Sigmoid colon (tissue), 7 donors: ENCODE results near the gene DCAF11. TPM values are rescaled to one million over a fixed set of nuclear protein-coding genes. Genes with fewer than 3 reads are reported as not detected.
A peak's percentile ranks its signal among the peaks of the same experiment; 100 is the strongest.

Experiments used
- DNase-seq: peaks from one replicate; pipeline ENCODE4 v3.0.0-alpha.2; 2019
- H3K27ac ChIP-seq, 4 donors: fragments of 200-600 bp; sonication (generic); one replicate each; pipeline ENCODE4 v1.5.1; 2016 to 2019; ENCODE audit warnings: mild to moderate bottlenecking in 1 of 4
- H3K27me3 ChIP-seq, 3 donors: fragments of 200-600 bp; sonication (generic); one replicate each; pipeline ENCODE4 v1.5.1; 2019; ENCODE audit warnings: mild to moderate bottlenecking in 1 of 3
- H3K36me3 ChIP-seq, 4 donors: fragments of 200-600 bp; sonication (generic); one replicate each; pipeline ENCODE4 v1.5.1; 2016 to 2019
- H3K4me1 ChIP-seq, 4 donors: fragments of 200-600 bp; sonication (generic); one replicate each; pipeline ENCODE4 v1.5.1; 2017 to 2019
- H3K4me3 ChIP-seq, 4 donors: fragments of 200-600 bp; sonication (generic); one replicate each; pipeline ENCODE4 v1.5.1; 2017 to 2019; ENCODE audit warnings: mild to moderate bottlenecking in 2 of 4, moderate library complexity in 1 of 4
- H3K9me3 ChIP-seq, 4 donors: fragments of 200-600 bp in 3 of 4; sonication (generic) in 3 of 4; one replicate each; pipeline versions ENCODE4 v1.5.1 to v1.6.1; 2013 to 2019
- EP300 ChIP-seq, 4 donors: sonication (generic); formaldehyde crosslinking; IDR thresholded peaks; one replicate each; pipeline ENCODE4 v1.6.1; 2017; ENCODE audit warnings: antibody characterized with exemption in 4 of 4
- POLR2A ChIP-seq, 2 donors: fragments of 450-650 bp; IDR thresholded peaks; one replicate each; pipeline ENCODE4 v1.6.1; 2016; ENCODE audit warnings: antibody characterized with exemption in 2 of 2, mild to moderate bottlenecking in 2 of 2, moderate library complexity in 2 of 2
- POLR2AphosphoS5 ChIP-seq, 4 donors: sonication (generic); formaldehyde crosslinking; IDR thresholded peaks; one replicate each; pipeline ENCODE4 v1.6.1; 2017; ENCODE audit warnings: antibody characterized with exemption in 4 of 4
- WGBS, 2 donors: extraction: QIAGEN DNeasy Blood & Tissue Kit; methylation state at CpG; one replicate each; pipeline ENCODE4 v1.1.7; 2013; 5-methylcytosine and 5-hydroxymethylcytosine counted together
- intact Hi-C: fragments of 100-400 bp; cut with DNase I; formaldehyde crosslinking; loops from one replicate; pipeline ENCODE4 v1.15.1; 2023
- polyA plus RNA-seq, 3 donors: library from polyadenylated mRNA; stranded (reverse); fragments of 200-250 nt; gene quantifications; one replicate each; pipeline ENCODE4 v1.2.3, GENCODE V29; 2013
- total RNA-seq, 4 donors: library from RNA; depleted of rRNA; stranded (reverse); fragments of >200 nt; gene quantifications; one replicate each; pipeline ENCODE4 v1.1.0, GENCODE V29; 2016
- TF ChIP-seq, protein P1 (sequence below), 4 experiments: fragments of 450-650 bp in 3 of 4; fragments of 200-600 bp in 1 of 4; IDR thresholded peaks; one replicate each; pipeline ENCODE4 v1.5.1; 2016 to 2019; ENCODE audit warnings: antibody characterized with exemption in 4 of 4, mild to moderate bottlenecking in 3 of 4, moderate library complexity in 2 of 4
- donor health status: healthy with polysubstance abuse.
- donor health status: Bipolar disorder and iron deficiency.
- donor health status: healthy.

DCAF11 gene
- total and polyA plus RNA-seq, 7 donors: 37.7 to 82.9 (median 70.9) TPM

- intact Hi-C loops: no loop called here
- 19 to 26% methylated on average over 26 of the region's 26 CpGs for WGBS, 2 donors
- no peaks in the 10 kb centered on the region for H3K27me3 ChIP-seq
- DNase-seq: no peak
- H3K4me3 ChIP-seq: peak overlapping the region; percentile 29 to 63 (median 56)
- TF ChIP-seq POLR2AphosphoS5 (IDR thresholded peaks at IDR 0.05) (no peak), POLR2A (IDR thresholded peaks at IDR 0.05) (no peak), EP300 (IDR thresholded peaks at IDR 0.05) (no peak)
- TF ChIP-seq, protein P1, sequence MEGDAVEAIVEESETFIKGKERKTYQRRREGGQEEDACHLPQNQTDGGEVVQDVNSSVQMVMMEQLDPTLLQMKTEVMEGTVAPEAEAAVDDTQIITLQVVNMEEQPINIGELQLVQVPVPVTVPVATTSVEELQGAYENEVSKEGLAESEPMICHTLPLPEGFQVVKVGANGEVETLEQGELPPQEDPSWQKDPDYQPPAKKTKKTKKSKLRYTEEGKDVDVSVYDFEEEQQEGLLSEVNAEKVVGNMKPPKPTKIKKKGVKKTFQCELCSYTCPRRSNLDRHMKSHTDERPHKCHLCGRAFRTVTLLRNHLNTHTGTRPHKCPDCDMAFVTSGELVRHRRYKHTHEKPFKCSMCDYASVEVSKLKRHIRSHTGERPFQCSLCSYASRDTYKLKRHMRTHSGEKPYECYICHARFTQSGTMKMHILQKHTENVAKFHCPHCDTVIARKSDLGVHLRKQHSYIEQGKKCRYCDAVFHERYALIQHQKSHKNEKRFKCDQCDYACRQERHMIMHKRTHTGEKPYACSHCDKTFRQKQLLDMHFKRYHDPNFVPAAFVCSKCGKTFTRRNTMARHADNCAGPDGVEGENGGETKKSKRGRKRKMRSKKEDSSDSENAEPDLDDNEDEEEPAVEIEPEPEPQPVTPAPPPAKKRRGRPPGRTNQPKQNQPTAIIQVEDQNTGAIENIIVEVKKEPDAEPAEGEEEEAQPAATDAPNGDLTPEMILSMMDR (IDR thresholded peaks at IDR 0.05): no peak
- peak overlapping the region in 2 of 4 donors; percentile 38 to 39 for H3K27ac ChIP-seq
- H3K4me1 ChIP-seq: peaks cover 0 to 13% (median 2%) of the 10 kb centered on the region in 4 donors
- no peaks in the 10 kb centered on the region for H3K9me3 ChIP-seq
- H3K36me3 ChIP-seq: no peaks in the 10 kb centered on the region
These were observed 32.8 kb upstream of the DCAF11 start for GRCh38 chr14:24081739-24082211.

GRCh38 chr14:24082411-24083080 lies 32.0 kb upstream of the DCAF11 start:
- 94% methylated on average over 5 of the region's 5 CpGs for WGBS, 2 donors

DNA sequence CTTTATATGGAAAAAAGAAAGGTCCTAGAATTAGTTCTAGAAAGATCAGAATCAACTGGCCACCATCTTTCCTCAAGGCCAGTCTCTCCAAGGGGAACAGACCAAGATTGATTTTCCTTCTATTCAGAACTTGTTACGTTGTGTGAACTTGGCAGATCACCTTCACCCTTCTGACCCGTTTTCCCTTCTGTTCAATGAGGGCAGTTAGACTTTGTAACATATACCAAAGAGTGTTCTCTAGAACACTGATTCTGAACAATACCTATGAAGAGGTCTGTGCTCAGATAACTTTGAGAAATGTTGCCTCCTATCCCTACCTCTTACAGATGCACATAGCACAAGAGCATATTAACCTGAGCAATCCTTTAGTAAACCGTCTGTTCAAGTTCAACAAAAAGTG lies 31.1 kb upstream of the DCAF11 start:
- Histone ChIP-seq H3K9me3 (no peaks in the 10 kb centered on the region), H3K27ac (no peak overlapping the region), H3K4me1 (peaks cover 0 to 13% (median 2%) of the 10 kb centered on the region in 4 donors), H3K36me3 (no peaks in the 10 kb centered on the region), H3K27me3 (no peaks in the 10 kb centered on the region), H3K4me3 (no peak overlapping the region)
- no peak for DNase-seq
- TF ChIP-seq POLR2AphosphoS5 (IDR thresholded peaks at IDR 0.05): no peak
- TF ChIP-seq, protein P1 (IDR thresholded peaks at IDR 0.05): no peak
- no peak for TF ChIP-seq EP300 (IDR thresholded peaks at IDR 0.05)
- TF ChIP-seq POLR2A (IDR thresholded peaks at IDR 0.05): no peak
- 88 to 91% methylated on average over 3 of the region's 3 CpGs for WGBS, 2 donors
- intact Hi-C loops: no loop called here

More at GRCh38 chr14:24082411-24083080, 32.0 kb upstream of the DCAF11 start:
- no peak overlapping the region for H3K4me3 ChIP-seq
- no peak for DNase-seq
- no peak overlapping the region for H3K27ac ChIP-seq
- H3K36me3 ChIP-seq: no peaks in the 10 kb centered on the region
- intact Hi-C loops: no loop called here
- TF ChIP-seq POLR2AphosphoS5 (IDR thresholded peaks at IDR 0.05) (no peak), POLR2A (IDR thresholded peaks at IDR 0.05) (no peak), EP300 (IDR thresholded peaks at IDR 0.05) (no peak)
- TF ChIP-seq, protein P1 (IDR thresholded peaks at IDR 0.05): no peak
- no peaks in the 10 kb centered on the region for H3K27me3 ChIP-seq
- peaks cover 0 to 13% (median 2%) of the 10 kb centered on the region in 4 donors for H3K4me1 ChIP-seq
- H3K9me3 ChIP-seq: no peaks in the 10 kb centered on the region

DNA sequence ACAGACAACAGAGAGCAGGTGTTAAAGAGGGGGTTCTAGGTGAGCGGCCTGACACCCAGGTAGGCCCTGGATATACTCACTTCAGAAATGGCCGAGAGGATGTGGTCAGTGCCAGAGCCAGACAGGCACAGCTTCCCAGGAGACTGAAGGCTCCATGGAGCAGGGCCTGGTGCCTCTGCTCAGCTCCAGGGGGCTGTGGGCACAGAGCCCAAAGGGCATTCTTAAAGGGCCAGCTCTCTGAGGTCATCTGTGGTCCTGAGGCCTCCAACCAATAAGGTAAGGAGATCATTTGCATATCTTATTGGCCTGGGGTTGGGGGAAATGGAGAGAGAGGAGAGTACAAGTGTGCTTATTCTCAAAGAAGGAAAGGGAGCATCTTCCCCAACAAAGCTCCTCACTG lies 30.1 kb upstream of the DCAF11 start:
- Histone ChIP-seq H3K4me3 (no peak overlapping the region), H3K4me1 (peaks cover 0 to 13% (median 2%) of the 10 kb centered on the region in 4 donors), H3K9me3 (no peaks in the 10 kb centered on the region), H3K27me3 (no peaks in the 10 kb centered on the region), H3K36me3 (no peaks in the 10 kb centered on the region), H3K27ac (no peak overlapping the region)
- DNase-seq: no peak
- intact Hi-C loops: no loop called here
- TF ChIP-seq, protein P1 (IDR thresholded peaks at IDR 0.05): no peak
- TF ChIP-seq POLR2A (IDR thresholded peaks at IDR 0.05) (no peak), POLR2AphosphoS5 (IDR thresholded peaks at IDR 0.05) (no peak), EP300 (IDR thresholded peaks at IDR 0.05) (no peak)
- WGBS, 2 donors: 96 to 98% methylated on average over 2 of the region's 2 CpGs
